ENCODE results near the gene SFT2D3. TPM values are rescaled to one million over a fixed set of nuclear protein-coding genes. Genes with fewer than 3 reads are reported as not detected.

The SFT2D3 gene
- total and polyA plus RNA-seq, 4 donors = 3.3 to 4.9 (median 4.0) TPM

- Histone ChIP-seq H3K4me1 (ENCODE audit: control insufficient read depth in 1 of 2, insufficient read depth in 2 of 2, low read length in 2 of 2) (no peaks in the 10 kb centered on the region), H3K27me3 (ENCODE audit: control insufficient read depth in 1 of 2, insufficient read depth in 2 of 2, low read length in 1 of 2) (no peaks in the 10 kb centered on the region), H3K36me3 (ENCODE audit: control insufficient read depth in 1 of 2, insufficient read depth in 2 of 2, low read length in 1 of 2) (no peaks in the 10 kb centered on the region), H3K27ac (ENCODE audit: low read depth in 1 of 2, low read length in 2 of 2) (no peak overlapping the region), H3K4me3 (ENCODE audit: low read length in 2 of 2) (no peak overlapping the region), H3K9me3 (ENCODE audit: control insufficient read depth, low read length) (no peaks in the 10 kb centered on the region)
- intact Hi-C loops (cut with DNase I) = no loop called here
- 86 to 92% methylated on average over 1 of the region's 1 CpG for WGBS, 2 donors
- ATAC-seq (ENCODE audit: low FRiP score) (no peak), DNase-seq (no peak)
Measured at GRCh38 chr2:127688405-127688804, 12.9 kb upstream of the SFT2D3 start.

GRCh38 chr2:127690696-127691095 is 10.6 kb upstream of the SFT2D3 start:
- Histone ChIP-seq H3K36me3 (ENCODE audit: control insufficient read depth in 1 of 2, insufficient read depth in 2 of 2, low read length in 1 of 2) (no peaks in the 10 kb centered on the region), H3K9me3 (ENCODE audit: control insufficient read depth, low read length) (no peaks in the 10 kb centered on the region), H3K4me3 (ENCODE audit: low read length in 2 of 2) (no peak overlapping the region), H3K27ac (ENCODE audit: low read depth in 1 of 2, low read length in 2 of 2) (no peak overlapping the region), H3K27me3 (ENCODE audit: control insufficient read depth in 1 of 2, insufficient read depth in 2 of 2, low read length in 1 of 2) (no peaks in the 10 kb centered on the region), H3K4me1 (ENCODE audit: control insufficient read depth in 1 of 2, insufficient read depth in 2 of 2, low read length in 2 of 2) (no peaks in the 10 kb centered on the region)
- no peak for DNase-seq
- ATAC-seq (ENCODE audit: low FRiP score) = no peak
- 97 to 100% methylated on average over 2 of the region's 2 CpGs for WGBS, 2 donors
- intact Hi-C loops (cut with DNase I) = loop anchor here in 1 of 2 donors (5.0 kb wide), 1 partner anchor 43 kb away; the partner anchor contains the start of gene GPR17

DNA sequence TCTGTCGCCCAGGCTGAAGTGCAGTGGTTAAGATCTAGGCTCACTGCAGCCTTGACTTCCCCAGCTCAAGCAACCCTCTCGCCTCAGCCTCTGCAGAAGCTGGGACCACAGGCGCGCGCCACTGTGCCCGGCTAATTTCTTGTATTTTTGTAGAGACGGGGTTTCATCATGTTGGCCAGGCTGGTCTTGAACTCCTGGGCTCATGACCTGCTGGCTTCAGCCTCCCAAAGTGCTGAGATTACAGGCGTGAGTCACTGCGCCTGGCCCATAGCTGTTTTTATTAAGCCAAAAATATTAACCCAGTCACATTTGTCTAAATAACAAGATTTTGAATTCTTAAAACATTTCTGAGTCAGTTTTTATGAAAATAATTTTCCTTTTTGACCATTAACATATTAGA is 6.3 kb upstream of the SFT2D3 start:
- Histone ChIP-seq H3K4me1 (ENCODE audit: control insufficient read depth in 1 of 2, insufficient read depth in 2 of 2, low read length in 2 of 2) (no peaks in the 10 kb centered on the region), H3K36me3 (ENCODE audit: control insufficient read depth in 1 of 2, insufficient read depth in 2 of 2, low read length in 1 of 2) (no peaks in the 10 kb centered on the region), H3K4me3 (ENCODE audit: low read length in 2 of 2) (no peak overlapping the region), H3K27me3 (ENCODE audit: control insufficient read depth in 1 of 2, insufficient read depth in 2 of 2, low read length in 1 of 2) (no peaks in the 10 kb centered on the region), H3K27ac (ENCODE audit: low read depth in 1 of 2, low read length in 2 of 2) (peak overlapping the region in 1 of 2 donors; percentile 67), H3K9me3 (ENCODE audit: control insufficient read depth, low read length) (no peaks in the 10 kb centered on the region)
- ATAC-seq (ENCODE audit: low FRiP score) (peak; percentile 76), DNase-seq (peak in 1 of 2 donors; percentile 77)
- WGBS, 2 donors = 8 to 13% methylated on average over 9 of the region's 9 CpGs
- intact Hi-C loops (cut with DNase I) = loop anchor here (5.0 kb wide), 3 partner anchors 43 to 168 kb away; partner anchors contain the start of genes GPR17 (in 1 of the 2) and IWS1 (in 1 of the 2)

DNA sequence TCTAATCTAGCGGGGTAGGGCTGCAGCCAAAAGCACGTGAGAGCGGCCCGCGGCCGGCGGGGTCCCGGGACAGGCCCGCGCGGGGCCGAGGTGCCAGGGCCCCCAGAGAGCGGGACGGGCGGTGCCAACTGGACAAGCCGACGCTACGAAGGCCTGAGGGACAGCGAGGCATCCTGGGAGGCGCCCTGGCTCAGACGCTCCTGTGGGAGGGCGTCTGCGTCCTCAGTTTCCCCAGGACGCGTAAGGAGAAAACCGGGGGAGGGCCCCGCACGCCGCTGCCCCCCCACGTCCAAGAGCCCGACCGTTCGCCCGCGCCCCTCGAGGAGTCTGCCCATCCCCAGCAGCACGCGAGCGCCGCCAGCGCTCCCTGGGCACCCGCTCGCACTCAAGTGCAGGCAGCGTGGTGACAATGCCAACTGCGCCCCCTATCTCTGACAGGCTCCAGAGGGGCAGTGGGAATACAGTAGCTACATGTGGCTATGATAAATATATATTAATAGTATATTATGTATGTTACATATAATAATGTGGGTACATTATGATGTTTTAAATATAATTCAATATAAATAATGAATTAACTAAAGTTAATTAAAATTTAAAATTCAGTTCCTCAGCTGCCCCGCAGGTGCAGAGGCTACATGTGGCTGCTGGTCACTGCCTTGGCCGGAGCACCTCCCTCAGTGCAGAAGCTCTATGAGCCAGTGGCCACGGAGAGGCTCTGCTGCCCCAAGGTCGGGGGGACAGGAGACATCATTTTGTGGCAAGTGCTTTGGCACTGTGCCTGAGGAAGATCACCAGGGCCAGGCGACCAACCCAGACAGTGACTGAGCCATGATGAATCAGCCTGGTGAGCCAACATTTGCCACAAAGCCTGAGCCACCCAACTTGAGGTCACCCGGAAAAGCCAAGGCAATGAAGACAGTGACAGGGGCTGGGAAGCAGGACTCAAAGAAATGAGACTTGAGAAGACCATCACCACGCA is 5.5 kb upstream of the SFT2D3 start:
- H3K4me3 ChIP-seq (ENCODE audit: low read length in 2 of 2) = no peak overlapping the region
- no peaks in the 10 kb centered on the region for H3K36me3 ChIP-seq (ENCODE audit: control insufficient read depth in 1 of 2, insufficient read depth in 2 of 2, low read length in 1 of 2)
- intact Hi-C loops (cut with DNase I) = loop anchor here (5.0 kb wide), 2 partner anchors 43 to 168 kb away; partner anchors contain the start of gene IWS1 (in 1 of the 2)
- peak overlapping the region; percentile 47 to 60 for H3K27ac ChIP-seq (ENCODE audit: low read depth in 1 of 2, low read length in 2 of 2)
- DNase-seq (peak; percentile 74 to 93), ATAC-seq (ENCODE audit: low FRiP score) (peak; percentile 83)
- no peaks in the 10 kb centered on the region for H3K9me3 ChIP-seq (ENCODE audit: control insufficient read depth, low read length)
- H3K4me1 ChIP-seq (ENCODE audit: control insufficient read depth in 1 of 2, insufficient read depth in 2 of 2, low read length in 2 of 2) = no peaks in the 10 kb centered on the region
- H3K27me3 ChIP-seq (ENCODE audit: control insufficient read depth in 1 of 2, insufficient read depth in 2 of 2, low read length in 1 of 2) = no peaks in the 10 kb centered on the region
- 15 to 17% methylated on average over 48 to 52 of the region's 52 CpGs for WGBS, 2 donors

DNA sequence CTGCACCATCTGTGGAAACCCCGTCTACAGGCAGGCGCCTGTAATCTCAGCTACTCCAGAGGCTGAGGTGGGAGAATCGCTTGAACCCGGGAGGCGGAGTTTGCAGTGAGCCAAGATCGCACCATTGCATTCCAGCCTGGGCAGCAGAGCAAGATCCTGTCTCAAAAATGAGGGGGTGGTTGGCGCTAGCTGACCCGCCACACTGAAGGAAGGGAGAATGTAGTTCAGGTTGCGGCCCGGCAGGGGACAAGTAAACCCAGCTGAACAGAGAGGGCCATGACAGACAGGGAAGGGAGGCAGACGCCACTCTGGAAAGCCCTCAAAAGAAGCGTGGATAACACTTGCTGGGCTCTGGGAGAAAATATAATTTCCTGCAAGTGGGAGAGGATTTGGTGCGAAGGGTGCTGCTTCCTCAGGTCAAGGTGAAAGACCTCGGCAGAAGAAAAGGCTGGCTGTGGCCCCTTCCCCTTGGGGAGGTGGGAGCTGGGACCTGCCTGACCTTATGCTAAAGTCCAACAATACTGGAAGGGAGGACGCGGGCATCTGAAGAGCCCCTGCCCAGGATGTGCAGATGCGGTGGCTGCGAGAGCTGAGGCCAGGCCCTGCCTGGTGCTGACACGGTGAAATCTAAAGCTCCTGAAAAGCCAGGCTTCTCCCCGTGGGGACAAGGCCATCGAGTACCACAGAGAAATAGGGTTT is 3.7 kb upstream of the SFT2D3 start:
- H3K36me3 ChIP-seq (ENCODE audit: control insufficient read depth in 1 of 2, insufficient read depth in 2 of 2, low read length in 1 of 2) = no peaks in the 10 kb centered on the region
- H3K4me3 ChIP-seq (ENCODE audit: low read length in 2 of 2) = no peak overlapping the region
- no peak overlapping the region for H3K27ac ChIP-seq (ENCODE audit: low read depth in 1 of 2, low read length in 2 of 2)
- intact Hi-C loops (cut with DNase I) = loop anchor here (5.0 kb wide), 2 partner anchors 45 to 170 kb away; partner anchors contain the start of gene IWS1 (in 1 of the 2)
- 93 to 94% methylated on average over 21 of the region's 21 CpGs for WGBS, 2 donors
- ATAC-seq (ENCODE audit: low FRiP score) (no peak), DNase-seq (no peak)
- no peaks in the 10 kb centered on the region for H3K4me1 ChIP-seq (ENCODE audit: control insufficient read depth in 1 of 2, insufficient read depth in 2 of 2, low read length in 2 of 2)
- H3K9me3 ChIP-seq (ENCODE audit: control insufficient read depth, low read length) = no peaks in the 10 kb centered on the region
- H3K27me3 ChIP-seq (ENCODE audit: control insufficient read depth in 1 of 2, insufficient read depth in 2 of 2, low read length in 1 of 2) = no peaks in the 10 kb centered on the region

- 94 to 95% methylated on average over 27 of the region's 27 CpGs for WGBS, 2 donors
- no peak for ATAC-seq (ENCODE audit: low FRiP score)
- DNase-seq = no peak
- no peaks in the 10 kb centered on the region for H3K4me1 ChIP-seq (ENCODE audit: control insufficient read depth in 1 of 2, insufficient read depth in 2 of 2, low read length in 2 of 2)
- intact Hi-C loops (cut with DNase I) = loop anchor here (5.0 kb wide), 2 partner anchors 46 to 171 kb away; partner anchors contain the start of gene IWS1 (in 1 of the 2)
- H3K27ac ChIP-seq (ENCODE audit: low read depth in 1 of 2, low read length in 2 of 2) = no peak overlapping the region
- no peaks in the 10 kb centered on the region for H3K27me3 ChIP-seq (ENCODE audit: control insufficient read depth in 1 of 2, insufficient read depth in 2 of 2, low read length in 1 of 2)
- no peaks in the 10 kb centered on the region for H3K36me3 ChIP-seq (ENCODE audit: control insufficient read depth in 1 of 2, insufficient read depth in 2 of 2, low read length in 1 of 2)
- no peaks in the 10 kb centered on the region for H3K9me3 ChIP-seq (ENCODE audit: control insufficient read depth, low read length)
- no peak overlapping the region for H3K4me3 ChIP-seq (ENCODE audit: low read length in 2 of 2)
Measured at GRCh38 chr2:127698553-127699355, 2.5 kb upstream of the SFT2D3 start.

DNA sequence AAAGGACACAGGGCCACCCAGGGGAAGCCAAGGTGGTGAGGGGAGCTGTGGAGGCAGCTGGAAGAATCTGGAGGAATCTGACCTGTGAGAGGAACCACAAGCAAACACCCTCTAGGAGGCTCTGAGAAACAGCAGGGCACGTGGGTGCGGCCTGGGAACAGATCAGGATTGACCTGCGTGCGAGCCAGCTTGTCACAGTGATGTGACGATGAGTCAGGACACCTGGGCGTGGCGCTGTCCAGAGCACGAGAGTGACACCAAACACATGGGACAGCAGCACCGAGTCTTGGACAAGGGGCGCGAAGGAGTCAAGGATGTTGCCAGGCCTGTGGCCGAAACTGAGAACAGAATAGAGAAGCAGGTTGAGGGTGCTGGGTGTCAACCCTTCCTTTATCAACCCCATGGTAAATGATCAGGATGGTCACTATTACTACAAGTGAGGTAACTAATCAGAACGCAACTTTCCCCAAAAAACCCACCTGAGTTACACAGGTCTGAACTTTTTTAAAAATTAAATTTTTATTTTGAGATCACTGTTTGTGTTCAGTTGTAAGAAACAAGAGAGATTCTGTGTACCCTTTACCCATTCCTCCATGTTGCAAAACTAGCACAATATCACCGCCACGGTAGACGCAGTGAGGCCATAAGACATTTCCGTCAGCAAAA is 637 bp upstream of the SFT2D3 start:
- no peaks in the 10 kb centered on the region for H3K4me1 ChIP-seq (ENCODE audit: control insufficient read depth in 1 of 2, insufficient read depth in 2 of 2, low read length in 2 of 2)
- intact Hi-C loops (cut with DNase I) = no loop called here
- WGBS, 2 donors = 59 to 61% methylated on average over 17 of the region's 17 CpGs
- no peaks in the 10 kb centered on the region for H3K27me3 ChIP-seq (ENCODE audit: control insufficient read depth in 1 of 2, insufficient read depth in 2 of 2, low read length in 1 of 2)
- peak overlapping the region; percentile 32 to 99 for H3K27ac ChIP-seq (ENCODE audit: low read depth in 1 of 2, low read length in 2 of 2)
- DNase-seq (peak in 1 of 2 donors; percentile 82), ATAC-seq (ENCODE audit: low FRiP score) (no peak)
- H3K4me3 ChIP-seq (ENCODE audit: low read length in 2 of 2) = peak overlapping the region; percentile 52 to 89
- H3K9me3 ChIP-seq (ENCODE audit: control insufficient read depth, low read length) = no peaks in the 10 kb centered on the region
- no peaks in the 10 kb centered on the region for H3K36me3 ChIP-seq (ENCODE audit: control insufficient read depth in 1 of 2, insufficient read depth in 2 of 2, low read length in 1 of 2)
